GM12892 (cell line): Measurements from ENCODE around the gene COL23A1.

Source experiments
- DNase-seq: peaks from one replicate; pipeline ENCODE4 v3.0.0; 2011; ENCODE audit not compliant: insufficient read length
- FAIRE-seq: peaks from 2 replicates; lab custom pipeline; 2011; peaks lifted over from hg19 to GRCh38; lab: Jason Lieb, UNC
- POLR2A ChIP-seq: IDR thresholded peaks from 2 replicates; pipeline ENCODE4 v1.6.1; 2011; ENCODE audit warnings: low read depth, low read length, control low read depth
- POLR2AphosphoS5 ChIP-seq: IDR thresholded peaks from 2 replicates; pipeline ENCODE4 v1.6.1; 2011; ENCODE audit warnings: low read depth, low read length, control low read depth
- TAF1 ChIP-seq: IDR thresholded peaks from 2 replicates; pipeline ENCODE4 v1.6.1; 2011; ENCODE audit warnings: low read depth, mild to moderate bottlenecking, control low read depth, low read length, borderline replicate concordance

Gene COL23A1

GRCh38 chr5:178381206-178381605, 209.0 kb downstream of the COL23A1 start:
- FAIRE-seq (no peak), DNase-seq (no peak)
- no peak for TF ChIP-seq POLR2A
- no peak for TF ChIP-seq TAF1
- no peak for TF ChIP-seq POLR2AphosphoS5

- DNase-seq (no peak), FAIRE-seq (no peak)
- no peak for TF ChIP-seq TAF1
- TF ChIP-seq POLR2A, result no peak
- TF ChIP-seq POLR2AphosphoS5, result no peak
Observed at GRCh38 chr5:178380541-178381074, 209.6 kb downstream of the COL23A1 start.

GRCh38 chr5:178380086-178380485, 210.1 kb downstream of the COL23A1 start:
- no peak for DNase-seq
- TF ChIP-seq TAF1 (no peak), POLR2A (no peak), POLR2AphosphoS5 (no peak)
- FAIRE-seq, result no peak

- no peak for FAIRE-seq
- no peak for TF ChIP-seq POLR2A
- no peak for TF ChIP-seq POLR2AphosphoS5
- no peak for TF ChIP-seq TAF1
- DNase-seq, result no peak
Observed at GRCh38 chr5:178378527-178379484, 211.4 kb downstream of the COL23A1 start.

- FAIRE-seq, result no peak
- DNase-seq, result no peak
- TF ChIP-seq POLR2AphosphoS5 (no peak), POLR2A (no peak), TAF1 (no peak)
Observed at GRCh38 chr5:178377583-178378270, 212.5 kb downstream of the COL23A1 start.

GRCh38 chr5:178376921-178377582, 213.1 kb downstream of the COL23A1 start:
- TF ChIP-seq POLR2AphosphoS5 (no peak), POLR2A (no peak), TAF1 (no peak)
- FAIRE-seq (no peak), DNase-seq (no peak)

- FAIRE-seq (no peak), DNase-seq (no peak)
- no peak for TF ChIP-seq POLR2A
- no peak for TF ChIP-seq TAF1
- TF ChIP-seq POLR2AphosphoS5, result no peak
Observed at GRCh38 chr5:178375348-178375747, 214.8 kb downstream of the COL23A1 start.

- no peak for FAIRE-seq
Observed at GRCh38 chr5:178373711-178374110, 216.5 kb downstream of the COL23A1 start.

GRCh38 chr5:178372142-178372571, 218.0 kb downstream of the COL23A1 start:
- FAIRE-seq (no peak), DNase-seq (no peak)
- TF ChIP-seq POLR2AphosphoS5 (no peak), POLR2A (no peak), TAF1 (no peak)

More at GRCh38 chr5:178373711-178374110, 216.5 kb downstream of the COL23A1 start:
- no peak for TF ChIP-seq POLR2AphosphoS5
- no peak for TF ChIP-seq TAF1
- no peak for TF ChIP-seq POLR2A
- DNase-seq, result no peak

- no peak for DNase-seq
- no peak for FAIRE-seq
- TF ChIP-seq POLR2A (no peak), POLR2AphosphoS5 (no peak), TAF1 (no peak)
Observed at GRCh38 chr5:178371362-178372111, 218.7 kb downstream of the COL23A1 start.
